Stimulated activated CD4-positive, alpha-beta T cell treated with anti-CD3 and anti-CD28 coated beads, Interleukin-1b, Interleukin-23, amount 100 ng/mL, for 48 hours (primary cell): ENCODE data around the gene RPL31.
"Not testable (repeated sequence)": the region's sequence is repeated elsewhere in the genome, so short reads cannot be mapped to it uniquely, and the experiment has no call there.

Experiments
- DNase-seq: peaks from one replicate; pipeline ENCODE4 v3.0.0-alpha.2; 2020

RPL31 gene

GRCh38 chr2:101030866-101031554, 28.9 kb downstream of the RPL31 start:
- DNase-seq: no peak

GRCh38 chr2:101032084-101032776, 30.1 kb downstream of the RPL31 start:
- no peak for DNase-seq

- no peak for DNase-seq
Measured at GRCh38 chr2:101036562-101036961, 34.5 kb downstream of the RPL31 start.

- DNase-seq: no peak
Measured at GRCh38 chr2:101037161-101037755, 35.2 kb downstream of the RPL31 start.

GRCh38 chr2:101038455-101039255, 36.6 kb downstream of the RPL31 start:
- peak; percentile 38 for DNase-seq

GRCh38 chr2:101040072-101040471, 38.0 kb downstream of the RPL31 start:
- DNase-seq: no peak

GRCh38 chr2:101040761-101041160, 38.7 kb downstream of the RPL31 start:
- DNase-seq: no peak

GRCh38 chr2:101041413-101041812, 39.3 kb downstream of the RPL31 start:
- DNase-seq: no peak

- DNase-seq: no peak
Measured at GRCh38 chr2:101045330-101045729, 43.2 kb downstream of the RPL31 start.

- no peak for DNase-seq
Measured at GRCh38 chr2:101047075-101047766, 45.1 kb downstream of the RPL31 start.

- no peak for DNase-seq
Measured at GRCh38 chr2:101047774-101048173, 45.7 kb downstream of the RPL31 start.

GRCh38 chr2:101048756-101049155, 46.7 kb downstream of the RPL31 start:
- no peak for DNase-seq

- not testable (repeated sequence) for DNase-seq
Measured at GRCh38 chr2:101050886-101051285, 48.8 kb downstream of the RPL31 start.

- no peak for DNase-seq
Measured at GRCh38 chr2:101052147-101052546, 50.1 kb downstream of the RPL31 start.

- DNase-seq: no peak
Measured at GRCh38 chr2:101053117-101053516, 51.0 kb downstream of the RPL31 start.
